Hepatocyte (in vitro differentiated cells): ENCODE data around the gene MKNK2. TPM values are rescaled to one million over a fixed set of nuclear protein-coding genes. Genes with fewer than 3 reads are reported as not detected.

Experiments used
- DNase-seq: peaks from one replicate; pipeline ENCODE4 v3.0.0-alpha.2; 2016; ENCODE audit warnings: low spot score
- H2AFZ ChIP-seq: fragments of 200-600 bp; sonication (generic); 2 replicates; pipeline ENCODE4 v1.6.0; 2016; ENCODE audit warnings: antibody characterized with exemption, mild to moderate bottlenecking
- H3K27ac ChIP-seq: fragments of 200-600 bp; sonication (generic); 2 replicates; pipeline ENCODE4 v1.5.1; 2016; ENCODE audit warnings: mild to moderate bottlenecking
- H3K27me3 ChIP-seq: fragments of 200-600 bp; sonication (generic); 2 replicates; pipeline ENCODE4 v1.6.1; 2016
- H3K36me3 ChIP-seq: fragments of 200-600 bp; sonication (generic); replicated peaks from 2 replicates; pipeline ENCODE4 v1.5.1; 2016; ENCODE audit warnings: low read depth; ENCODE audit not compliant: insufficient read depth
- H3K4me1 ChIP-seq: fragments of 200-600 bp; sonication (generic); 2 replicates; pipeline ENCODE4 v1.5.1; 2016; ENCODE audit warnings: mild to moderate bottlenecking, moderate library complexity; ENCODE audit not compliant: insufficient read depth
- H3K4me2 ChIP-seq: fragments of 200-600 bp; sonication (generic); 2 replicates; pipeline ENCODE4 v1.6.0; 2016
- H3K4me3 ChIP-seq: fragments of 200-600 bp; sonication (generic); 2 replicates; pipeline ENCODE4 v1.5.1; 2016; ENCODE audit warnings: mild to moderate bottlenecking
- H3K79me2 ChIP-seq: fragments of 200-600 bp; sonication (generic); 2 replicates; pipeline ENCODE4 v1.6.0; 2017; ENCODE audit warnings: mild to moderate bottlenecking
- H3K9me2 ChIP-seq: fragments of 200-600 bp; sonication (generic); replicated peaks from 2 replicates; pipeline ENCODE4 v1.6.0; 2017; ENCODE audit warnings: mild to moderate bottlenecking; ENCODE audit not compliant: insufficient read depth
- H3K9me3 ChIP-seq: fragments of 200-600 bp; sonication (generic); 2 replicates; pipeline ENCODE4 v1.5.1; 2016; ENCODE audit warnings: low read depth, mild to moderate bottlenecking
- H4K20me1 ChIP-seq: fragments of 200-600 bp; sonication (generic); 2 replicates; pipeline ENCODE4 v1.6.0; 2016; ENCODE audit warnings: mild to moderate bottlenecking; ENCODE audit not compliant: insufficient read depth, poor library complexity, severe bottlenecking
- CTCF ChIP-seq: fragments of 200-600 bp; sonication (generic); IDR thresholded peaks from 2 replicates; pipeline ENCODE4 v1.5.1; 2016; ENCODE audit warnings: antibody characterized with exemption, mild to moderate bottlenecking; ENCODE audit not compliant: poor library complexity
- EZH2 ChIP-seq: fragments of 200-600 bp; sonication (generic); IDR thresholded peaks from 2 replicates; pipeline ENCODE4 v1.6.1; 2016; ENCODE audit warnings: antibody characterized with exemption, mild to moderate bottlenecking, borderline replicate concordance
- EZH2phosphoT487 ChIP-seq: fragments of 200-600 bp; sonication (generic); IDR thresholded peaks from one replicate; pipeline ENCODE4 v1.6.1; 2018; ENCODE audit warnings: antibody characterized with exemption, mild to moderate bottlenecking, low read depth, moderate library complexity; ENCODE audit not compliant: unreplicated experiment, severe bottlenecking
- WGBS: methylation state at CpG from one replicate; pipeline ENCODE4 v1.1.6; 2016; ENCODE audit warnings: low lambda C conversion rate; ENCODE audit errors: missing lambda C conversion rate; 5-methylcytosine and 5-hydroxymethylcytosine counted together
- polyA plus RNA-seq: library from polyadenylated mRNA; unstranded; fragments of >200 nt; fragmentation: Nextera tagmentation; extraction: Ambion mirVana; gene quantifications from 2 replicates; pipeline ENCODE4 v1.2.1, GENCODE V29; 2016
- total RNA-seq: library from RNA; depleted of rRNA; stranded (reverse); fragments of >200 nt; gene quantifications from 2 replicates; pipeline ENCODE4 v1.2.3, GENCODE V29; 2014

The MKNK2 gene
- total and polyA plus RNA-seq, 2 experiments from 2014 or later, result 90.4 to 136 TPM

- Histone ChIP-seq H2AFZ (no peak overlapping the region), H3K36me3 (no peaks in the 10 kb centered on the region), H3K4me1 (no peaks in the 10 kb centered on the region), H3K27me3 (no peaks in the 10 kb centered on the region), H3K4me2 (no peak overlapping the region), H3K4me3 (no peak overlapping the region), H3K9me3 (no peaks in the 10 kb centered on the region), H3K9me2 (no peaks in the 10 kb centered on the region), H4K20me1 (no peaks in the 10 kb centered on the region), H3K27ac (no peak overlapping the region), H3K79me2 (peaks cover 78% of the 10 kb centered on the region)
- DNase-seq, result no peak
- WGBS, result 98% methylated on average over 20 of the region's 20 CpGs
- TF ChIP-seq EZH2phosphoT487 (no peak), CTCF (no peak), EZH2 (no peak)
Observed at GRCh38 chr19:2010135-2010668, 40.8 kb downstream of the MKNK2 start.

- Histone ChIP-seq H3K27ac (no peak overlapping the region), H2AFZ (no peak overlapping the region), H3K4me1 (no peaks in the 10 kb centered on the region), H3K79me2 (peaks cover 37% of the 10 kb centered on the region), H3K9me2 (no peaks in the 10 kb centered on the region), H3K4me2 (no peak overlapping the region), H3K36me3 (no peaks in the 10 kb centered on the region), H3K9me3 (no peaks in the 10 kb centered on the region), H4K20me1 (no peaks in the 10 kb centered on the region), H3K27me3 (no peaks in the 10 kb centered on the region), H3K4me3 (no peak overlapping the region)
- WGBS, result 83% methylated on average over 4 of the region's 4 CpGs
- no peak for DNase-seq
- TF ChIP-seq EZH2 (no peak), EZH2phosphoT487 (no peak), CTCF (no peak)
Observed at GRCh38 chr19:2003874-2004273, 47.2 kb downstream of the MKNK2 start.

- no peak overlapping the region for H3K4me3 ChIP-seq
- peaks cover 4% of the 10 kb centered on the region for H3K9me3 ChIP-seq
- no peaks in the 10 kb centered on the region for H4K20me1 ChIP-seq
- no peak overlapping the region for H3K27ac ChIP-seq
- no peak overlapping the region for H3K4me2 ChIP-seq
- peak; percentile 4 for DNase-seq
- WGBS, result 97% methylated on average over 24 of the region's 26 CpGs
- H3K9me2 ChIP-seq, result no peaks in the 10 kb centered on the region
- H3K4me1 ChIP-seq, result no peaks in the 10 kb centered on the region
- peaks cover 9% of the 10 kb centered on the region for H3K79me2 ChIP-seq
- H3K36me3 ChIP-seq, result no peaks in the 10 kb centered on the region
- no peak overlapping the region for H2AFZ ChIP-seq
- TF ChIP-seq EZH2phosphoT487, result no peak
- TF ChIP-seq CTCF, result no peak
- no peak for TF ChIP-seq EZH2
- H3K27me3 ChIP-seq, result no peaks in the 10 kb centered on the region
Observed at GRCh38 chr19:1999856-2000515, 51.1 kb downstream of the MKNK2 start.
